NCI-H2196 treated with DMSO at 0.1 percent for 48 hours (cell line): ENCODE measurements around the gene DENND5A.
A peak's percentile ranks its signal among the peaks of the same experiment; 100 is the strongest.

Experiments used
- DNase-seq: peaks from one replicate; lab custom pipeline; 2025; ENCODE audit not compliant: unreplicated experiment; lab: John Stamatoyannopoulos, UW

DENND5A gene

GRCh38 chr11:9139628-9140357, 125.4 kb downstream of the DENND5A start:
- DNase-seq: no peak

- peak; percentile 95 for DNase-seq
Observed at GRCh38 chr11:9138612-9139579, 126.3 kb downstream of the DENND5A start.

GRCh38 chr11:9138133-9138453, 127.1 kb downstream of the DENND5A start:
- peak; percentile 88 for DNase-seq

- DNase-seq: peak; percentile 88
Observed at GRCh38 chr11:9137293-9138132, 127.6 kb downstream of the DENND5A start.

GRCh38 chr11:9136741-9137140, 128.4 kb downstream of the DENND5A start:
- DNase-seq: no peak

GRCh38 chr11:9133956-9134355, 131.2 kb downstream of the DENND5A start:
- no peak for DNase-seq

- DNase-seq: no peak
Observed at GRCh38 chr11:9132203-9132878, 132.8 kb downstream of the DENND5A start.

GRCh38 chr11:9130297-9130696, 134.9 kb downstream of the DENND5A start:
- no peak for DNase-seq

GRCh38 chr11:9126636-9127035, 138.5 kb downstream of the DENND5A start:
- no peak for DNase-seq

GRCh38 chr11:9125185-9125886, 139.8 kb downstream of the DENND5A start:
- no peak for DNase-seq

- DNase-seq: no peak
Observed at GRCh38 chr11:9123595-9124304, 141.4 kb downstream of the DENND5A start.

GRCh38 chr11:9121469-9121796, 143.7 kb downstream of the DENND5A start:
- no peak for DNase-seq

GRCh38 chr11:9120664-9121468, 144.3 kb downstream of the DENND5A start:
- DNase-seq: no peak

GRCh38 chr11:9118277-9118676, 146.9 kb downstream of the DENND5A start:
- DNase-seq: no peak

GRCh38 chr11:9112075-9112474, 153.1 kb downstream of the DENND5A start:
- no peak for DNase-seq

GRCh38 chr11:9109858-9110731, 155.1 kb downstream of the DENND5A start:
- no peak for DNase-seq

- no peak for DNase-seq
Observed at GRCh38 chr11:9104580-9104979, 160.6 kb downstream of the DENND5A start.
